GM12873 (cell line): ENCODE results near the gene FAM234B.

ENCODE experiments used
- TF ChIP-seq, protein P1 (sequence below): IDR thresholded peaks from 2 replicates; pipeline ENCODE4 v1.5.1; 2012; ENCODE audit warnings: low read depth, mild to moderate bottlenecking, moderate library complexity, low read length, control low read depth; ENCODE audit not compliant: insufficient read depth; ENCODE audit errors: missing control alignments

The FAM234B gene

DNA sequence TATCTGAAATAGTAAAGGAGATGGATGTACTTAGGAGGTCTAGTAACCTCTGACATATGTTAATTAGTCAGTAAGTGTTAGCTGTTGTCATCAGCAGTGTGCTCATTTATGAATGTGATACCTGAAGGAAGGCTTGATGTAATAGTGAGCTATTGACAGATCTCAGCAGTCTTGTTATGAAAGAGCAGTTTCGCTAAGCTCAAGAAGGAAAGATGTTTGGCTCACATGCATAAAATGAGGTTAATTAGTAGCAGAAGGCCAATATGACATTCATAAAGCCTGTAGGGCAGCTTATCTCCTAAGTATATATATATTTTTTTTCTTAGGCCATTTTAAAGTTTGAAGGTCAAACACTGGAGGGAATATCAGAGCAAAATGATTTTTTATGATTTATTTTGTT, 2.8 kb downstream of the FAM234B start:
- TF ChIP-seq, protein P1, sequence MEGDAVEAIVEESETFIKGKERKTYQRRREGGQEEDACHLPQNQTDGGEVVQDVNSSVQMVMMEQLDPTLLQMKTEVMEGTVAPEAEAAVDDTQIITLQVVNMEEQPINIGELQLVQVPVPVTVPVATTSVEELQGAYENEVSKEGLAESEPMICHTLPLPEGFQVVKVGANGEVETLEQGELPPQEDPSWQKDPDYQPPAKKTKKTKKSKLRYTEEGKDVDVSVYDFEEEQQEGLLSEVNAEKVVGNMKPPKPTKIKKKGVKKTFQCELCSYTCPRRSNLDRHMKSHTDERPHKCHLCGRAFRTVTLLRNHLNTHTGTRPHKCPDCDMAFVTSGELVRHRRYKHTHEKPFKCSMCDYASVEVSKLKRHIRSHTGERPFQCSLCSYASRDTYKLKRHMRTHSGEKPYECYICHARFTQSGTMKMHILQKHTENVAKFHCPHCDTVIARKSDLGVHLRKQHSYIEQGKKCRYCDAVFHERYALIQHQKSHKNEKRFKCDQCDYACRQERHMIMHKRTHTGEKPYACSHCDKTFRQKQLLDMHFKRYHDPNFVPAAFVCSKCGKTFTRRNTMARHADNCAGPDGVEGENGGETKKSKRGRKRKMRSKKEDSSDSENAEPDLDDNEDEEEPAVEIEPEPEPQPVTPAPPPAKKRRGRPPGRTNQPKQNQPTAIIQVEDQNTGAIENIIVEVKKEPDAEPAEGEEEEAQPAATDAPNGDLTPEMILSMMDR, result no peak

GRCh38 chr12:13049816-13050215, 5.6 kb downstream of the FAM234B start:
- TF ChIP-seq, protein P1, result no peak

- TF ChIP-seq, protein P1, result no peak
Observed at GRCh38 chr12:13052421-13052820, 8.2 kb downstream of the FAM234B start.

- TF ChIP-seq, protein P1, result no peak
Observed at GRCh38 chr12:13060581-13060980, 16.4 kb downstream of the FAM234B start.

DNA sequence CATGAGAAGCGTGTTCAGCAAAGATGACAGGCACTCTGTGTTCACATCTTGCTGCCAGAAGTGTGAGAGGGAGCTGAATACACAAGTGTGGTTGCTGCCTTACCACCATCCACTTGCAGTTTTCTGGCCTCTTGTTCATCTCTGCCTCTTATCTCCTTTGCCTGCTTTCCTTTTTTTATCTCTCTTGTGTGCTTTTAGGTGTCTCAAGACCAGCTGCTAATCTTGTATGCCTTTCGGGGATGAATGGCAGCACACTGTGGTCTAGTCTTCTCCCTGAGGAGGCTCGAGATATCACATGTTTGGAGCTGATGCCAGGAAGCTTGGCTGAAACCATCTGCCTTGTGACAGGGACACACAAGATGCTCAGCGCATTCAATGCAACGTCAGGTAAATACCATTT, 17.2 kb downstream of the FAM234B start:
- TF ChIP-seq, protein P1, result no peak

DNA sequence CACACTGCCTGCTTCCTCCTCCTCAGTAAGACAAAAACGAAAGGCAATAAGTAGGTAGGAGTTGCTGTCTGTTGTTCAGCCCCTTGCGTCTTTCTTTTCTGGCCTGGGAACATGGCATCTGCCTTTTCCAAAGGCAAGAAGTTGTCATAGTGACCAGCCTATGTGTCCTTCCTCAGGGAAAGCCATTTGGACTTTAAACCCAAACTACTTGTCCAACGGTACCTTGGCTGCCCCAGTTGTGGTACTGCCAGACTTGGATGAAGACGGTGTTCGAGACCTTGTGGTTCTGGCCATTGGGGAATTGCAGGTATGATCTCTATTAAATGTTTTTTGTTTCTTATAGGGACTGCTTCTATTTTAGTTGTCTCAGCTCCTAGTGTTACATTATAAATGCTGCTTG, 18.5 kb downstream of the FAM234B start:
- TF ChIP-seq, protein P1, result no peak

- TF ChIP-seq, protein P1, result no peak
Observed at GRCh38 chr12:13066014-13066413, 21.8 kb downstream of the FAM234B start.

DNA sequence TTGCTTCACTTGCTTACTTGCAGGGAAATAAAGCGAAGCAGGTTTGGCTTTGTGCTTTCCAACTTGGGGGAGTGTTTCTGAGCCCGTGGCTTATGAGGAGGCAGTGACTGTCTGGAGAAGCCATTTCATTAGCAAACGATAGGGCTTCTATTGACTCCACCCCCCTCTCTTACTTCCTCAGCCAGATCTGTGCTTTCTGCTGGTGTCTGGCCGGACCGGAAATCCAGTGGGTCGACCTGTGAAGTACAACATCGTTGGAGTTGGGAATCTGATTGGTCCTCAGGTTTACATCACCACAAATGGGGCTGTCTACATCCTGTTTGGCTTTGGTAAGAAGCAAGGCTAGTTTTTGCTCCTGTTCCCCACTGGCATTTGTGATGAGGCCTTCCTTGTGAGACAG, 22.3 kb downstream of the FAM234B start:
- TF ChIP-seq, protein P1, result no peak
